WTC11 (cell line): ENCODE data around the gene TCF12. TPM values are rescaled to one million over a fixed set of nuclear protein-coding genes. Genes with fewer than 3 reads are reported as not detected.

Experiments used
- ATAC-seq: fragments of 200-7000 bp; cut with Tn5 transposase; 2 replicates; pipeline ENCODE4 v1.10.0; 2021; ENCODE audit warnings: mild to moderate bottlenecking, moderate library complexity
- CTCF ChIA-PET: fragments of 300-600 bp; sonication (Branson Sonifier 250); formaldehyde crosslinking; loops from one replicate; lab custom pipeline; 2021; ENCODE audit warnings: antibody characterized with exemption; lab: Charles Lee
- POLR2A ChIA-PET: fragments of 350-600 bp; sonication (Branson Sonifier 250); formaldehyde crosslinking; loops from one replicate; lab custom pipeline; 2021; ENCODE audit warnings: antibody characterized with exemption; lab: Charles Lee
- DNase-seq: peaks from one replicate; pipeline ENCODE4 v3.0.0; 2021; ENCODE audit warnings: low spot score
- H3K27ac Mint-ChIP-seq: 2 replicates; pipeline ENCODE4 v1.8.0; 2021; ENCODE audit warnings: mixed read lengths
- H3K27me3 Mint-ChIP-seq: 2 replicates; pipeline ENCODE4 v1.8.0; 2021; ENCODE audit warnings: low read depth, mild to moderate bottlenecking, moderate library complexity, mixed read lengths
- H3K36me3 Mint-ChIP-seq: 2 replicates; pipeline ENCODE4 v1.8.0; 2021; ENCODE audit warnings: mixed read lengths
- H3K4me1 Mint-ChIP-seq: 2 replicates; pipeline ENCODE4 v1.8.0; 2022; ENCODE audit warnings: mixed read lengths
- H3K4me3 Mint-ChIP-seq: 2 replicates; pipeline ENCODE4 v1.8.0; 2021; ENCODE audit warnings: mild to moderate bottlenecking, moderate library complexity, mixed read lengths
- H3K9me3 Mint-ChIP-seq: 2 replicates; pipeline ENCODE4 v1.8.0; 2021; ENCODE audit warnings: mixed read lengths
- ARID4B ChIP-seq: sonication (generic); formaldehyde crosslinking; IDR thresholded peaks from 2 replicates; pipeline ENCODE4 v1.8.0; 2023; ENCODE audit warnings: missing genetic modification reagents, mild to moderate bottlenecking, borderline replicate concordance
- CDX4 ChIP-seq: fragments of 250-450 bp; sonication (Bioruptor Pico); IDR thresholded peaks from 2 replicates; pipeline ENCODE4 v1.9.0; 2021; ENCODE audit warnings: moderate library complexity, mild to moderate bottlenecking, inconsistent platforms, borderline replicate concordance
- ESRRA ChIP-seq: sonication (generic); formaldehyde crosslinking; IDR thresholded peaks from 2 replicates; pipeline ENCODE4 v1.8.1; 2022; ENCODE audit warnings: mild to moderate bottlenecking, missing genetic modification reagents, borderline replicate concordance
- FOXJ3 ChIP-seq: sonication (generic); formaldehyde crosslinking; IDR thresholded peaks from 2 replicates; pipeline ENCODE4 v1.9.0; 2021; ENCODE audit warnings: missing genetic modification reagents, mild to moderate bottlenecking, borderline replicate concordance
- KAT7 ChIP-seq: sonication (generic); formaldehyde crosslinking; IDR thresholded peaks from 2 replicates; pipeline ENCODE4 v1.8.1; 2023; ENCODE audit warnings: missing genetic modification reagents, mild to moderate bottlenecking, borderline replicate concordance
- OVOL2 ChIP-seq: fragments of 250-450 bp; sonication (Bioruptor Pico); IDR thresholded peaks from 2 replicates; pipeline ENCODE4 v1.9.0; 2021; ENCODE audit warnings: mild to moderate bottlenecking, borderline replicate concordance
- ZMAT4 ChIP-seq: fragments of 250-450 bp; sonication (Bioruptor Pico); IDR thresholded peaks from 2 replicates; pipeline ENCODE4 v1.9.0; 2021; ENCODE audit warnings: mild to moderate bottlenecking
- ZNF281 ChIP-seq: sonication (generic); formaldehyde crosslinking; IDR thresholded peaks from 2 replicates; pipeline ENCODE4 v1.8.0; 2023; ENCODE audit warnings: mild to moderate bottlenecking, missing genetic modification reagents
- total RNA-seq: library from RNA; stranded (reverse); gene quantifications from 3 replicates; pipeline ENCODE4 v1.2.3, GENCODE V29; 2021

The TCF12 gene
- total RNA-seq, 1 experiment from 2014 or later: 73.2 TPM

DNA sequence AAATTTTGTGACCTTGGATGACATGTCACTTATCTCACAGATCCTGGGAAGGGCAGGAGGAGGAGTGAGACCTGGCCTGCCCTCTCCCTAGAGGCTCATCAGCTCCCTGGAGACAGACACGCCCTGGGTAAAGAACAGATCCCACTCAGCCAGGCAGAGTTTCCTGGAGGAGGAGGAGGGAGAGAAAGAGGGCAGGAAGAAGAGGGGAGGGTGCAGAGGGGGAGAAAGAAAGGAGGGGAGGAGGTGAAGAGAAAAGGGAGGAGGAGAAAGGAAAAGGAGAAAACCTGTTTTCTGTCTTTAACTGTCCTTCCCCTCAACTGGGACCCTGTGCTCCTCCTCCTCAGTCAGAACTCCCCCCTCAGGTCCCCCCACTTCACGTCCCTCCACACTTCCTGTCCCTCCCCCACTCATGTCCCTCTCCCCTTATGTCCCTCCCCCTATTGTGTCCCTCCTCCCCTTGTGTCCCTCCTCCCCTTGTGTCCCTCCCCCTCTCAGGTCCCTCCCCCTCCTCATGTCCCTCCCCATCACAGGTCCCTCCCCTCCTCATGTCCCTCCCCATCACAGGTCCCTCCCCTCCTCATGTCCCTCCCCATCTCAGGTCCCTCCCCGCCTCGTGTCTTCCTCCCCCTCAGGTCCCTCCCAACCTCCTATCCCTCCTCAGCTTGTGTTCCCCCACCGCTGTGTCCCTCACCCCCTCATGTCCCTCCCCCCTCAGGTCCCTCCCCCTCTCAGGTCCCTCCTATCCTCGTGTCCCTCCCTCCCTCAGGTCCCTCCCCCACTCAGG lies 405.6 kb downstream of the TCF12 start:
- peak; percentile 27; the same call in 1 of the 2 replicates for ATAC-seq
- POLR2A ChIA-PET: no interaction called here

More for the DNA sequence above, 405.6 kb downstream of the TCF12 start:
- H3K36me3 Mint-ChIP-seq: no peaks in the 10 kb centered on the region
- no peak for DNase-seq
- peaks cover 43% of the 10 kb centered on the region for H3K4me1 Mint-ChIP-seq
- H3K4me3 Mint-ChIP-seq: no peak overlapping the region
- H3K27ac Mint-ChIP-seq: no peak overlapping the region
- H3K9me3 Mint-ChIP-seq: no peaks in the 10 kb centered on the region
- TF ChIP-seq KAT7 (CRISPR knock-in tag) (no peak), FOXJ3 (CRISPR knock-in tag) (no peak), ESRRA (no peak), CDX4 (CRISPR knock-in tag) (no peak), ZNF281 (no peak), ZMAT4 (no peak), ARID4B (CRISPR knock-in tag) (no peak), OVOL2 (CRISPR knock-in tag) (no peak)
- CTCF ChIA-PET: interaction anchor here (0.6 to 1.9 kb wide), 5 partner anchors 17 to 359 kb away, joined by 3 to 6 read pairs (median 5); no protein-coding TSS in a partner anchor
- H3K27me3 Mint-ChIP-seq: no peaks in the 10 kb centered on the region
